Neutrophil (primary cell): Measurements from ENCODE around the gene DNAH3.

Source experiments
- H3K27ac ChIP-seq: fragments of 200-600 bp; sonication (generic); 2 replicates; pipeline ENCODE4 v1.5.1; 2016; ENCODE audit warnings: mild to moderate bottlenecking, moderate library complexity
- H3K27me3 ChIP-seq: fragments of 200-600 bp; sonication (generic); 2 replicates; pipeline ENCODE4 v1.6.0; 2016; ENCODE audit warnings: mild to moderate bottlenecking
- H3K36me3 ChIP-seq: fragments of 200-600 bp; sonication (generic); 2 replicates; pipeline ENCODE4 v1.5.1; 2017
- H3K4me1 ChIP-seq, 2 experiments: fragments of 200-600 bp in 1 of 2; sonication (generic) in 1 of 2; 1 replicate in 1 of 2; 2 replicates in 1 of 2; pipeline versions ENCODE4 v1.5.1 to v1.6.1; 2013 to 2016; ENCODE audit warnings: low read depth in 1 of 2, low read length in 1 of 2, mild to moderate bottlenecking in 1 of 2, moderate library complexity in 1 of 2; ENCODE audit not compliant: control insufficient read depth in 1 of 2, insufficient read depth in 1 of 2
- H3K4me3 ChIP-seq, 2 experiments: fragments of 200-600 bp in 1 of 2; sonication (generic) in 1 of 2; 1 replicate in 1 of 2; 2 replicates in 1 of 2; pipeline ENCODE4 v1.5.1; 2013 to 2016; ENCODE audit warnings: low read depth in 1 of 2, low read length in 1 of 2, mild to moderate bottlenecking in 1 of 2, moderate library complexity in 1 of 2
- H3K9me3 ChIP-seq: fragments of 200-600 bp; sonication (generic); 2 replicates; pipeline ENCODE4 v1.5.1; 2016
- TF ChIP-seq, protein P1 (sequence below): fragments of 200-600 bp; sonication (generic); IDR thresholded peaks from 2 replicates; pipeline ENCODE4 v1.5.1; 2016; ENCODE audit warnings: antibody characterized with exemption

DNAH3 gene

DNA sequence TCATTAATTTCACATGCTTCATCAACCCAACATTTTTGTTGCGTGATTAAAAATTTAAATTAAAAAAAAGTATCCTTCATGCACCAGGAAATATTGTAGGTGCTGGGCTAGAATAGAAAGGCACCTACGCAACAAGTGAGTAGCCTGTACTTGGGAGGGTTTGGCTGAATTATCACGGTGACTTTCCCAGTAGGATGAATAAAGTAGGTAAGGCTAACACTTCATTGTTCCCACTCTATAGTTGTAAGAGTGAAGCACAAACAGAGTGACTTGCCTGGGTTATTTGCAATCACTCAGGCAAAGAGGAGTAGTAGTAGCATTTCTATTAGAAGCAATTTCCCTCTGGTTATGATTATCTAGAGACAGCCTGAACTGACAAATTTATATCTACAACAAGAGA, 62.5 kb downstream of the DNAH3 start:
- H3K9me3 ChIP-seq, result no peaks in the 10 kb centered on the region
- H3K36me3 ChIP-seq, result no peaks in the 10 kb centered on the region
- no peaks in the 10 kb centered on the region for H3K27me3 ChIP-seq
- no peak overlapping the region for H3K4me3 ChIP-seq
- H3K27ac ChIP-seq, result no peak overlapping the region
- H3K4me1 ChIP-seq, result no peaks in the 10 kb centered on the region
- TF ChIP-seq, protein P1, sequence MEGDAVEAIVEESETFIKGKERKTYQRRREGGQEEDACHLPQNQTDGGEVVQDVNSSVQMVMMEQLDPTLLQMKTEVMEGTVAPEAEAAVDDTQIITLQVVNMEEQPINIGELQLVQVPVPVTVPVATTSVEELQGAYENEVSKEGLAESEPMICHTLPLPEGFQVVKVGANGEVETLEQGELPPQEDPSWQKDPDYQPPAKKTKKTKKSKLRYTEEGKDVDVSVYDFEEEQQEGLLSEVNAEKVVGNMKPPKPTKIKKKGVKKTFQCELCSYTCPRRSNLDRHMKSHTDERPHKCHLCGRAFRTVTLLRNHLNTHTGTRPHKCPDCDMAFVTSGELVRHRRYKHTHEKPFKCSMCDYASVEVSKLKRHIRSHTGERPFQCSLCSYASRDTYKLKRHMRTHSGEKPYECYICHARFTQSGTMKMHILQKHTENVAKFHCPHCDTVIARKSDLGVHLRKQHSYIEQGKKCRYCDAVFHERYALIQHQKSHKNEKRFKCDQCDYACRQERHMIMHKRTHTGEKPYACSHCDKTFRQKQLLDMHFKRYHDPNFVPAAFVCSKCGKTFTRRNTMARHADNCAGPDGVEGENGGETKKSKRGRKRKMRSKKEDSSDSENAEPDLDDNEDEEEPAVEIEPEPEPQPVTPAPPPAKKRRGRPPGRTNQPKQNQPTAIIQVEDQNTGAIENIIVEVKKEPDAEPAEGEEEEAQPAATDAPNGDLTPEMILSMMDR, result no peak

DNA sequence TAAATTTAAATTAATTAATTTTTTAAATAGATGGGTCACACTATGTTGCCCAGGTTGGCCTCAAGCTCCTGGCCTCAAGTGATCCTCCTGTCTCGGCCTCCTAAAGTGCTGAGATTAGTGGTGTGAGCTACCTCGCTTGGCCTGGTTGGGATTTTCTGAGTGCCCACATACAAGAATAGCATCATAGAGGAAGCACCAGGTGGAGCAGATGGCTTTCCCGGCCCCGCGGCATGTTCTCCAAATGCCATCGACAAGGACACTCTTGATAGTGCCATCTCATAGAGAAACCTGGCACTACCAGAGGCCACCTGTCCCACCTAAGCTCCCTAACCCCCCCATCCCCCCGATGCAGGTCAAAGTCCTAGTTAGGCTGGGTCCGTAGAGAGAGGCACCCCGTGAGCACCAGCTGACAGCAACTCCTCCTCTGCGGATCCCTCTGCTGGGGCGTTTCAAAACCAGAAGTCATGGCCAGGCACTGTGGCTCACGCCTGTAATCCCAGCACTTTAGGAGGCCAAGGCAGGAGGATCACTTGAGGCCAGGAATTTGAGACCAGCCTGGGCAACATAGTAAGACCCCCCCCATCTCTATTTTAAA, 65.9 kb downstream of the DNAH3 start:
- no peaks in the 10 kb centered on the region for H3K9me3 ChIP-seq
- TF ChIP-seq, protein P1, result no peak
- no peak overlapping the region for H3K27ac ChIP-seq
- no peak overlapping the region for H3K4me3 ChIP-seq
- no peaks in the 10 kb centered on the region for H3K36me3 ChIP-seq
- no peaks in the 10 kb centered on the region for H3K4me1 ChIP-seq
- no peaks in the 10 kb centered on the region for H3K27me3 ChIP-seq

DNA sequence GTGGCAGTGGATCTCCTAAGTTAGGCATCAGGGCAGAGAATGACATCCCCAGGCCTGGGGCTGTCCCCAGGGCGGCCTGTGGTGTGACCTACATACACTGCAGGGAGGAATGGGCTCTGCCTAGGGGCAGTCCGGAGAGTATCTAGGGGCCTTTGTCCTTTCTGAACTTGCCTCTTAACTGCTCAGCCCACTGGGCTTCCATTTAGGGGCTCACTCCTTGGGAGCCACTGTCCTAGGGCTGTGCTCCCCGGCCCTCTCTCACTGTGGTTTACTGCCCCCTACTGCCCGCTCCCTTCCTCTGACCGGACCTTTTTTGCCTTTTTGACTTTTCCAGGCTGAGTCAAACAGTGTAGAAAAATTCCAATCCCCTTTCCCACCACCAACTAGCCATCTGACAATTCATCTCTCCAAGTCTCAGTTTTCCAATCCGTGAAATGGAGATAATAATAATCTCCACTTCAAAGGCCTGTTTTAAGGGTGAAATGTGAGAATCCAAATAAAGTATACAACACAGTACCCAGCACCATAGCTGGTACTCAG, 66.8 kb downstream of the DNAH3 start:
- no peak overlapping the region for H3K27ac ChIP-seq
- no peaks in the 10 kb centered on the region for H3K27me3 ChIP-seq
- H3K4me3 ChIP-seq, result no peak overlapping the region
- no peaks in the 10 kb centered on the region for H3K4me1 ChIP-seq
- no peaks in the 10 kb centered on the region for H3K9me3 ChIP-seq
- TF ChIP-seq, protein P1, result peak; percentile 46
- no peaks in the 10 kb centered on the region for H3K36me3 ChIP-seq

- TF ChIP-seq, protein P1, result no peak
- no peaks in the 10 kb centered on the region for H3K9me3 ChIP-seq
Measured at GRCh38 chr16:21081329-21081728, 69.3 kb downstream of the DNAH3 start.

GRCh38 chr16:21078563-21078962, 72.1 kb downstream of the DNAH3 start:
- Histone ChIP-seq H3K27ac (no peak overlapping the region), H3K4me3 (no peak overlapping the region), H3K9me3 (no peaks in the 10 kb centered on the region), H3K36me3 (no peaks in the 10 kb centered on the region), H3K27me3 (no peaks in the 10 kb centered on the region), H3K4me1 (peaks cover 5 to 11% of the 10 kb centered on the region in 2 experiments)
- TF ChIP-seq, protein P1, result no peak

More at GRCh38 chr16:21081329-21081728, 69.3 kb downstream of the DNAH3 start:
- H3K4me1 ChIP-seq, result no peaks in the 10 kb centered on the region
- H3K4me3 ChIP-seq, result no peak overlapping the region
- H3K36me3 ChIP-seq, result no peaks in the 10 kb centered on the region
- no peak overlapping the region for H3K27ac ChIP-seq
- H3K27me3 ChIP-seq, result no peaks in the 10 kb centered on the region
